ENCODE data around the gene PSMB1. TPM values are rescaled to one million over a fixed set of nuclear protein-coding genes. Genes with fewer than 3 reads are reported as not detected.

Gene PSMB1
- total and polyA plus RNA-seq, 9 of the 15 experiments (the other 6 are each of a cell fraction or from before 2014, with no cell fraction given), result 447 to 2,953 (median 884) TPM

DNA sequence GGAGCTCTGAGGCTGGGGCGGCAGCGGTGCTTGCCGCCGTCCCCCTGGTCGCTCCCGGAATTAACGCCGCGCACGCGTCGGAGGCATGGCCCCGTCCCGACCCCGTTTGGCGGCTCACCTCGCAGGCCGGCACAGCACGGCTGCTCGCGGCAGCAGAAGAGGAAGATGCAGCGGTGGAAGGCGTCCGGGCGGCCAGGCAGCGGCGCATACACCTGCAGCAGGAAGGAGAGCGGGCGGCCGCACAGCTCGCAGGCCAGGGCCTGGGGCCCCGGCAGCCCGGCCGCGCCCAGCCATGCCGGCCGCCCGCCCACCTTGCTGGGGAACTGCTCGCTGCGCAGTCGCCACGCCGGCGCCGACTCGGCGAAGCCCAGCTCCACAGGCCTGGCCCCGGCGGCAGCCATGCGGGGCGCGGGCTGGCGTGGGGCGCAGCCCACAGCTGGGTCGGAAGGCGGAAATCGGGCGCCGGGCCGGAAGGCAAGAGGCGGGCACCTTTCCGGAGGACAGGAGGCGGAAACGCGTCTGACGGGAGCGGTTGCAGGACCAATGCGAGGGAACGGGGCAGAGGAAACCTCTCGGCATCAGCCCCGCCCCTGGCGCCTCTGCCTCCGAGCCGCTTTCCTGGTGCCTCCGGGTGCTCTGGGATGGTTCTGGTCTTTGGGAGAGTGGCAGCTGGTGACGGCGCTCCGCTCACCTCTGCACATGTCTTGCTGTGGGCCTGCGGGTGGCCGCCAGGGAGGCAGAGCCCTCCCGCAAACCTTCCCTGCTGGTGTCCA lies 31.3 kb upstream of the PSMB1 start, which contains the start of gene PDCD2 (continued):
- TF ChIP-seq, protein P1, sequence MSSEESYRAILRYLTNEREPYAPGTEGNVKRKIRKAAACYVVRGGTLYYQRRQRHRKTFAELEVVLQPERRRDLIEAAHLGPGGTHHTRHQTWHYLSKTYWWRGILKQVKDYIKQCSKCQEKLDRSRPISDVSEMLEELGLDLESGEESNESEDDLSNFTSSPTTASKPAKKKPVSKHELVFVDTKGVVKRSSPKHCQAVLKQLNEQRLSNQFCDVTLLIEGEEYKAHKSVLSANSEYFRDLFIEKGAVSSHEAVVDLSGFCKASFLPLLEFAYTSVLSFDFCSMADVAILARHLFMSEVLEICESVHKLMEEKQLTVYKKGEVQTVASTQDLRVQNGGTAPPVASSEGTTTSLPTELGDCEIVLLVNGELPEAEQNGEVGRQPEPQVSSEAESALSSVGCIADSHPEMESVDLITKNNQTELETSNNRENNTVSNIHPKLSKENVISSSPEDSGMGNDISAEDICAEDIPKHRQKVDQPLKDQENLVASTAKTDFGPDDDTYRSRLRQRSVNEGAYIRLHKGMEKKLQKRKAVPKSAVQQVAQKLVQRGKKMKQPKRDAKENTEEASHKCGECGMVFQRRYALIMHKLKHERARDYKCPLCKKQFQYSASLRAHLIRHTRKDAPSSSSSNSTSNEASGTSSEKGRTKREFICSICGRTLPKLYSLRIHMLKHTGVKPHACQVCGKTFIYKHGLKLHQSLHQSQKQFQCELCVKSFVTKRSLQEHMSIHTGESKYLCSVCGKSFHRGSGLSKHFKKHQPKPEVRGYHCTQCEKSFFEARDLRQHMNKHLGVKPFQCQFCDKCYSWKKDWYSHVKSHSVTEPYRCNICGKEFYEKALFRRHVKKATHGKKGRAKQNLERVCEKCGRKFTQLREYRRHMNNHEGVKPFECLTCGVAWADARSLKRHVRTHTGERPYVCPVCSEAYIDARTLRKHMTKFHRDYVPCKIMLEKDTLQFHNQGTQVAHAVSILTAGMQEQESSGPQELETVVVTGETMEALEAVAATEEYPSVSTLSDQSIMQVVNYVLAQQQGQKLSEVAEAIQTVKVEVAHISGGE (CRISPR knock-in tag; IDR thresholded peaks at IDR 0.05), result peak; percentile 93 to 99 (median 96); a peak in 5 of 6 replicates
- TF ChIP-seq, protein P2, sequence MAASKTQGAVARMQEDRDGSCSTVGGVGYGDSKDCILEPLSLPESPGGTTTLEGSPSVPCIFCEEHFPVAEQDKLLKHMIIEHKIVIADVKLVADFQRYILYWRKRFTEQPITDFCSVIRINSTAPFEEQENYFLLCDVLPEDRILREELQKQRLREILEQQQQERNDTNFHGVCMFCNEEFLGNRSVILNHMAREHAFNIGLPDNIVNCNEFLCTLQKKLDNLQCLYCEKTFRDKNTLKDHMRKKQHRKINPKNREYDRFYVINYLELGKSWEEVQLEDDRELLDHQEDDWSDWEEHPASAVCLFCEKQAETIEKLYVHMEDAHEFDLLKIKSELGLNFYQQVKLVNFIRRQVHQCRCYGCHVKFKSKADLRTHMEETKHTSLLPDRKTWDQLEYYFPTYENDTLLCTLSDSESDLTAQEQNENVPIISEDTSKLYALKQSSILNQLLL (CRISPR knock-in tag; IDR thresholded peaks at IDR 0.05; ENCODE audit: borderline replicate concordance), result no peak
- TF ChIP-seq TCFL5 (CRISPR knock-in tag; conservative IDR thresholded peaks at IDR 0.05), result no peak
- TF ChIP-seq, protein P3, sequence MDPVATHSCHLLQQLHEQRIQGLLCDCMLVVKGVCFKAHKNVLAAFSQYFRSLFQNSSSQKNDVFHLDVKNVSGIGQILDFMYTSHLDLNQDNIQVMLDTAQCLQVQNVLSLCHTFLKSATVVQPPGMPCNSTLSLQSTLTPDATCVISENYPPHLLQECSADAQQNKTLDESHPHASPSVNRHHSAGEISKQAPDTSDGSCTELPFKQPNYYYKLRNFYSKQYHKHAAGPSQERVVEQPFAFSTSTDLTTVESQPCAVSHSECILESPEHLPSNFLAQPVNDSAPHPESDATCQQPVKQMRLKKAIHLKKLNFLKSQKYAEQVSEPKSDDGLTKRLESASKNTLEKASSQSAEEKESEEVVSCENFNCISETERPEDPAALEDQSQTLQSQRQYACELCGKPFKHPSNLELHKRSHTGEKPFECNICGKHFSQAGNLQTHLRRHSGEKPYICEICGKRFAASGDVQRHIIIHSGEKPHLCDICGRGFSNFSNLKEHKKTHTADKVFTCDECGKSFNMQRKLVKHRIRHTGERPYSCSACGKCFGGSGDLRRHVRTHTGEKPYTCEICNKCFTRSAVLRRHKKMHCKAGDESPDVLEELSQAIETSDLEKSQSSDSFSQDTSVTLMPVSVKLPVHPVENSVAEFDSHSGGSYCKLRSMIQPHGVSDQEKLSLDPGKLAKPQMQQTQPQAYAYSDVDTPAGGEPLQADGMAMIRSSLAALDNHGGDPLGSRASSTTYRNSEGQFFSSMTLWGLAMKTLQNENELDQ (CRISPR knock-in tag; IDR thresholded peaks at IDR 0.05; ENCODE audit: borderline replicate concordance), result peak; percentile 27; the same call in 1 of the 2 replicates
- TF ChIP-seq, protein P4, sequence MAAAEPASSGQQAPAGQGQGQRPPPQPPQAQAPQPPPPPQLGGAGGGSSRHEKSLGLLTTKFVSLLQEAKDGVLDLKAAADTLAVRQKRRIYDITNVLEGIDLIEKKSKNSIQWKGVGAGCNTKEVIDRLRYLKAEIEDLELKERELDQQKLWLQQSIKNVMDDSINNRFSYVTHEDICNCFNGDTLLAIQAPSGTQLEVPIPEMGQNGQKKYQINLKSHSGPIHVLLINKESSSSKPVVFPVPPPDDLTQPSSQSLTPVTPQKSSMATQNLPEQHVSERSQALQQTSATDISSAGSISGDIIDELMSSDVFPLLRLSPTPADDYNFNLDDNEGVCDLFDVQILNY (CRISPR knock-in tag; IDR thresholded peaks at IDR 0.05), result no peak
- peak; percentile 61; the same call in 1 of the 2 replicates for TF ChIP-seq HDAC2 (IDR thresholded peaks at IDR 0.05)
- TF ChIP-seq HDAC1 (IDR thresholded peaks at IDR 0.05), result peak in 1 of 2 experiments; percentile 84; a peak in 2 of 4 replicates
- peak in 1 of 2 experiments; percentile 19; a peak in 1 of 4 replicates for TF ChIP-seq TEAD1 (CRISPR knock-in tag; IDR thresholded peaks at IDR 0.05)
- TF ChIP-seq NR1H2 (CRISPR knock-in tag; IDR thresholded peaks at IDR 0.05), result no peak
- no peak for TF ChIP-seq SIRT6 (IDR thresholded peaks at IDR 0.05; ENCODE audit: low read depth, low read length)
- peak; percentile 69 for TF ChIP-seq HNRNPLL (IDR thresholded peaks at IDR 0.05; ENCODE audit: low read depth, low read length, poor library complexity, severe bottlenecking)
- TF ChIP-seq, protein P5, sequence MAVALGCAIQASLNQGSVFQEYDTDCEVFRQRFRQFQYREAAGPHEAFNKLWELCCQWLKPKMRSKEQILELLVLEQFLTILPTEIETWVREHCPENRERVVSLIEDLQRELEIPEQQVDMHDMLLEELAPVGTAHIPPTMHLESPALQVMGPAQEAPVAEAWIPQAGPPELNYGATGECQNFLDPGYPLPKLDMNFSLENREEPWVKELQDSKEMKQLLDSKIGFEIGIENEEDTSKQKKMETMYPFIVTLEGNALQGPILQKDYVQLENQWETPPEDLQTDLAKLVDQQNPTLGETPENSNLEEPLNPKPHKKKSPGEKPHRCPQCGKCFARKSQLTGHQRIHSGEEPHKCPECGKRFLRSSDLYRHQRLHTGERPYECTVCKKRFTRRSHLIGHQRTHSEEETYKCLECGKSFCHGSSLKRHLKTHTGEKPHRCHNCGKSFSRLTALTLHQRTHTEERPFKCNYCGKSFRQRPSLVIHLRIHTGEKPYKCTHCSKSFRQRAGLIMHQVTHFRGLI (CRISPR knock-in tag; IDR thresholded peaks at IDR 0.05), result no peak
- TF ChIP-seq, protein P6, sequence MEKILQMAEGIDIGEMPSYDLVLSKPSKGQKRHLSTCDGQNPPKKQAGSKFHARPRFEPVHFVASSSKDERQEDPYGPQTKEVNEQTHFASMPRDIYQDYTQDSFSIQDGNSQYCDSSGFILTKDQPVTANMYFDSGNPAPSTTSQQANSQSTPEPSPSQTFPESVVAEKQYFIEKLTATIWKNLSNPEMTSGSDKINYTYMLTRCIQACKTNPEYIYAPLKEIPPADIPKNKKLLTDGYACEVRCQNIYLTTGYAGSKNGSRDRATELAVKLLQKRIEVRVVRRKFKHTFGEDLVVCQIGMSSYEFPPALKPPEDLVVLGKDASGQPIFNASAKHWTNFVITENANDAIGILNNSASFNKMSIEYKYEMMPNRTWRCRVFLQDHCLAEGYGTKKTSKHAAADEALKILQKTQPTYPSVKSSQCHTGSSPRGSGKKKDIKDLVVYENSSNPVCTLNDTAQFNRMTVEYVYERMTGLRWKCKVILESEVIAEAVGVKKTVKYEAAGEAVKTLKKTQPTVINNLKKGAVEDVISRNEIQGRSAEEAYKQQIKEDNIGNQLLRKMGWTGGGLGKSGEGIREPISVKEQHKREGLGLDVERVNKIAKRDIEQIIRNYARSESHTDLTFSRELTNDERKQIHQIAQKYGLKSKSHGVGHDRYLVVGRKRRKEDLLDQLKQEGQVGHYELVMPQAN (IDR thresholded peaks at IDR 0.05; ENCODE audit: borderline replicate concordance), result peak; percentile 84

All from K562 (cell line).